OCI-LY7 (cell line): Measurements from ENCODE around the gene CHRNA4. TPM values are rescaled to one million over a fixed set of nuclear protein-coding genes. Genes with fewer than 3 reads are reported as not detected.

Experiments used
- BruUV-seq: library from RNA; stranded (reverse); fragments of 400-500 nt; replicated peaks from 2 replicates; lab custom pipeline; 2021; lab: Mats Ljungman, UMichigan
- CTCF ChIA-PET: fragments of 300-600 bp; sonication (Branson Sonifier 250); formaldehyde crosslinking; loops from one replicate; lab custom pipeline; 2022; ENCODE audit warnings: antibody characterized with exemption; ENCODE audit not compliant: unreplicated experiment; lab: Charles Lee
- POLR2A ChIA-PET: fragments of 300-600 bp; sonication (Branson Sonifier 250); formaldehyde crosslinking; loops from one replicate; lab custom pipeline; 2022; ENCODE audit warnings: antibody characterized with exemption; lab: Charles Lee
- DNase-seq: peaks from one replicate; pipeline ENCODE4 v3.0.0-alpha.2; 2015; ENCODE audit warnings: low spot score
- H2AFZ ChIP-seq: fragments of 200-600 bp; sonication (generic), shearing (Covaris generic); 2 replicates; pipeline ENCODE4 v1.6.1; 2014; ENCODE audit warnings: mild to moderate bottlenecking, antibody characterized with exemption, low read length, moderate library complexity
- H3K27ac ChIP-seq: fragments of 200-600 bp; sonication (generic); 2 replicates; pipeline ENCODE4 v1.5.1; 2014; ENCODE audit warnings: mixed run types, low read depth, mild to moderate bottlenecking, moderate library complexity, low read length, inconsistent platforms; ENCODE audit not compliant: poor library complexity, severe bottlenecking
- H3K36me3 ChIP-seq: fragments of 200-600 bp; sonication (generic); 2 replicates; pipeline ENCODE4 v1.6.1; 2014; ENCODE audit warnings: mild to moderate bottlenecking, antibody characterized with exemption, low read length, moderate library complexity, mixed read lengths; ENCODE audit not compliant: insufficient read depth
- H3K4me1 ChIP-seq: fragments of 200-600 bp; sonication (generic); 2 replicates; pipeline ENCODE4 v1.5.1; 2014; ENCODE audit warnings: mild to moderate bottlenecking, low read length; ENCODE audit not compliant: insufficient read depth, poor library complexity, severe bottlenecking
- H3K4me2 ChIP-seq: fragments of 200-600 bp; sonication (generic); 2 replicates; pipeline ENCODE4 v1.6.1; 2014; ENCODE audit warnings: mild to moderate bottlenecking, low read length
- H3K4me3 ChIP-seq: fragments of 200-600 bp; sonication (generic); 2 replicates; pipeline ENCODE4 v1.5.1; 2014; ENCODE audit warnings: mild to moderate bottlenecking, low read depth, low read length; ENCODE audit not compliant: poor library complexity, severe bottlenecking
- H3K79me2 ChIP-seq: fragments of 200-600 bp; sonication (generic); 2 replicates; pipeline ENCODE4 v1.6.1; 2016; ENCODE audit warnings: low read depth, mild to moderate bottlenecking, low read length, moderate library complexity, mixed read lengths; ENCODE audit not compliant: insufficient read depth
- H3K9me2 ChIP-seq: fragments of 200-600 bp; sonication (generic); 2 replicates; pipeline ENCODE4 v1.6.1; 2016; ENCODE audit warnings: mild to moderate bottlenecking, low read length, mixed read lengths; ENCODE audit not compliant: insufficient read depth
- H3K9me3 ChIP-seq: fragments of 200-600 bp; sonication (generic); 2 replicates; pipeline ENCODE4 v1.6.1; 2014; ENCODE audit warnings: mild to moderate bottlenecking, mixed run types, low read length, mixed read lengths
- H4K20me1 ChIP-seq: fragments of 200-600 bp; sonication (generic); 2 replicates; pipeline ENCODE4 v1.6.1; 2014; ENCODE audit warnings: mild to moderate bottlenecking, antibody characterized with exemption, low read length, moderate library complexity, mixed read lengths; ENCODE audit not compliant: insufficient read depth
- EZH2phosphoT487 ChIP-seq: fragments of 200-600 bp; sonication (generic); IDR thresholded peaks from 2 replicates; pipeline ENCODE4 v1.6.1; 2018; ENCODE audit warnings: low read depth, borderline replicate concordance, mild to moderate bottlenecking, mixed run types, antibody characterized with exemption, low read length, moderate library complexity, mixed read lengths
- intact Hi-C: fragments of 100-400 bp; cut with micrococcal nuclease; formaldehyde crosslinking; loops from one replicate; pipeline ENCODE4 v1.10.0; 2022; ENCODE audit not compliant: unreplicated experiment
- total RNA-seq, 2 experiments: library from RNA; depleted of rRNA in 1 of 2; stranded (reverse); fragments of >200 nt in 1 of 2; shearing (Covaris generic) in 1 of 2; gene quantifications; 2 replicates each; pipeline ENCODE4 v1.2.3, GENCODE V29; 2014 to 2022
- TF ChIP-seq, protein P1 (sequence below): fragments of 200-600 bp; sonication (generic); conservative IDR thresholded peaks from 2 replicates; pipeline ENCODE4 v1.5.1; 2014; ENCODE audit warnings: mild to moderate bottlenecking, antibody characterized with exemption, low read length, moderate library complexity, mixed read lengths

The CHRNA4 gene
- total RNA-seq, 2 experiments from 2014 or later = not detected

DNA sequence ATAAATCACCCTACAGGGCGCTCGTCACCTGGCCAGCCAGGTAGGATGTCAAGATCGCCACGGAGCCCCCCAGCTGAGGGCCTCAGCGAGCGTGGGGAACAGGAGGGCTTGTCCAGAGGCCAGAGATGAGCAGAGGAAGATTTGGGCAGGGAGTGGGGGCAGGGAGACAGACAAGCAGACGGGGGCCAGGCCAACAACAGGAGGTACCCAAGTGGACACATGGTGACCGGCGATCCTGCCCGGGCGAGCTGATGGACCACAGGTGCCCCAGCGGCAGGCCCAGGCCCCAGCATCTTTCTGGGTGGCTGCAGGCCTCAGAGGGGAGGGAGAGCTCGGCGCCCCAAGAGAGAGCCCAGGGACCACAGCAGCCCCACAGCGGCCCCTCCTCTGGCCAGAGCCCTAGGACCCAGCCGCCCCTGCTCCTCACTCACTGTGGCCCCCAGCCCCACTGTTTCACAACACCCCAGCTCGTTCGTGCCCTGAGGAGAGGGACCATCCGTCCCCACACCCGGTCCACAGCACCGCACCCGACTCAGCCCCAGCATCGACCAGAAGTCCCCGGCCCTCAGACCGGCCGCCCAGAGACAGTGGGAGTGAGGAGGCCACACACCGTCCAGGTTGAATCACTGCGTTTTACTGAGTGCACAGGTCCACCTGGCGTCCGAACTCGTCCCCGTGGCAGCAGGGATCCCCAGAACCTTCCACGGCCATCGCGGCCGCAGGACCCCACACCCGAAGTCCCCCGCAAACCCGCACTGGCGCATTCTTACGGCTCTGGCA is 38.6 kb upstream of the CHRNA4 start:
- ChIA-PET CTCF (no interaction called here), POLR2A (no interaction called here)
- H3K9me2 ChIP-seq = no peaks in the 10 kb centered on the region
- no peak for DNase-seq
- BruUV-seq = no TSS peak
- H3K27ac ChIP-seq = no peak overlapping the region
- no peaks in the 10 kb centered on the region for H3K79me2 ChIP-seq
- H3K4me1 ChIP-seq = no peaks in the 10 kb centered on the region
- TF ChIP-seq EZH2phosphoT487 = no peak
- TF ChIP-seq, protein P1, sequence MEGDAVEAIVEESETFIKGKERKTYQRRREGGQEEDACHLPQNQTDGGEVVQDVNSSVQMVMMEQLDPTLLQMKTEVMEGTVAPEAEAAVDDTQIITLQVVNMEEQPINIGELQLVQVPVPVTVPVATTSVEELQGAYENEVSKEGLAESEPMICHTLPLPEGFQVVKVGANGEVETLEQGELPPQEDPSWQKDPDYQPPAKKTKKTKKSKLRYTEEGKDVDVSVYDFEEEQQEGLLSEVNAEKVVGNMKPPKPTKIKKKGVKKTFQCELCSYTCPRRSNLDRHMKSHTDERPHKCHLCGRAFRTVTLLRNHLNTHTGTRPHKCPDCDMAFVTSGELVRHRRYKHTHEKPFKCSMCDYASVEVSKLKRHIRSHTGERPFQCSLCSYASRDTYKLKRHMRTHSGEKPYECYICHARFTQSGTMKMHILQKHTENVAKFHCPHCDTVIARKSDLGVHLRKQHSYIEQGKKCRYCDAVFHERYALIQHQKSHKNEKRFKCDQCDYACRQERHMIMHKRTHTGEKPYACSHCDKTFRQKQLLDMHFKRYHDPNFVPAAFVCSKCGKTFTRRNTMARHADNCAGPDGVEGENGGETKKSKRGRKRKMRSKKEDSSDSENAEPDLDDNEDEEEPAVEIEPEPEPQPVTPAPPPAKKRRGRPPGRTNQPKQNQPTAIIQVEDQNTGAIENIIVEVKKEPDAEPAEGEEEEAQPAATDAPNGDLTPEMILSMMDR = no peak
- intact Hi-C loops = no loop called here
- H3K4me2 ChIP-seq = no peak overlapping the region
- no peaks in the 10 kb centered on the region for H3K36me3 ChIP-seq
- H4K20me1 ChIP-seq = no peaks in the 10 kb centered on the region
- H3K4me3 ChIP-seq = no peak overlapping the region
- H3K9me3 ChIP-seq = no peaks in the 10 kb centered on the region
- H2AFZ ChIP-seq = no peak overlapping the region

DNA sequence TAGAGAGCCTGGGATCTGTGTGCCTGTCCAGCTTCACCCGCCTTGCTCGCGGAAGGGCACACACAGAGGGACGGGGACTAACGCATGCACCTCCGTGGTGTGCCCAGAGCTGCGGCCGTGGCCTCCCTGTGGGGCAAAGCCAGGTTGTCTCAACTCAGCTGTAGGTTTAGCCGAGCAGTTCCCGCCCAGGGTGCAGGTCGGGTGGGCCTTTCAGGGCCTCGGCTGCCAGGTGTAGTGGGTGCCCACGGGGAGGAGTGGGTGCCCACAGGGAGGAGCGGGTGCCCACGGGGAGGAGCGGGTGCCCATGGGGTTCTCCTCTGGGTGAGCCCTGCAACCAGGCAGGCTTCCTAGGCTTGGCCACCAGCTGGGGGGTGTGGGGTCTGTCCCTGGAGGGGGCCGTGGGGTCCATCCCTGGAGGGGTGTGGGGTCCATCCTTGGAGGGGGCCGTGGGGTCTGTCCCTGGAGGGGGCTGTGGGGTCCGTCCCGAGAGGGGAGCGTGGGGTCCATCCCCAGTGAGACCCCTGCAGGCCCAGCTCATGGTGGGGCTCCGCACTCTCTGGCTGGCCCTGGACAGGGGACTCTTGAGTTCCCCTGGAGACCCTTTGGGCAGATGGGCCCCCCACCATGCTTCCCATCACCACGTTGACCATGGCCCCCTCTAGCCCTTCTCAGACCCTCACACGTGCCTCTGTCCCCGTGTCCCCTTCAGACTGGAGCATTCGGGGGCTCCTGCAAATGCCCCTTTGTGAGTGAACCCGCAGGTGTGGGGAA is 37.8 kb upstream of the CHRNA4 start:
- ChIA-PET CTCF (no interaction called here), POLR2A (no interaction called here)
- Histone ChIP-seq H3K36me3 (no peaks in the 10 kb centered on the region), H3K4me1 (no peaks in the 10 kb centered on the region), H2AFZ (no peak overlapping the region), H3K4me2 (no peak overlapping the region), H3K27ac (no peak overlapping the region), H3K79me2 (no peaks in the 10 kb centered on the region), H3K4me3 (no peak overlapping the region), H4K20me1 (no peaks in the 10 kb centered on the region), H3K9me3 (no peaks in the 10 kb centered on the region), H3K9me2 (no peaks in the 10 kb centered on the region)
- DNase-seq = no peak
- intact Hi-C loops = no loop called here
- BruUV-seq = no TSS peak
- TF ChIP-seq EZH2phosphoT487 = no peak
- TF ChIP-seq, protein P1 = no peak
